GM21390 (cell line): ENCODE results near the gene L3MBTL1.

Experiments used
- ATAC-seq: cut with Tn5 transposase; IDR thresholded peaks from one replicate; pipeline ENCODE4 v1.9.1; 2021; ENCODE audit not compliant: unreplicated experiment

L3MBTL1 gene

GRCh38 chr20:43558412-43559146 is 51.1 kb downstream of the L3MBTL1 start, which contains the start of gene SGK2:
Gene SGK2 (plus strand): TSS chr20:43559027. CDS start chr20:43566496, 7,469 bp downstream.
- ATAC-seq = no peak

DNA sequence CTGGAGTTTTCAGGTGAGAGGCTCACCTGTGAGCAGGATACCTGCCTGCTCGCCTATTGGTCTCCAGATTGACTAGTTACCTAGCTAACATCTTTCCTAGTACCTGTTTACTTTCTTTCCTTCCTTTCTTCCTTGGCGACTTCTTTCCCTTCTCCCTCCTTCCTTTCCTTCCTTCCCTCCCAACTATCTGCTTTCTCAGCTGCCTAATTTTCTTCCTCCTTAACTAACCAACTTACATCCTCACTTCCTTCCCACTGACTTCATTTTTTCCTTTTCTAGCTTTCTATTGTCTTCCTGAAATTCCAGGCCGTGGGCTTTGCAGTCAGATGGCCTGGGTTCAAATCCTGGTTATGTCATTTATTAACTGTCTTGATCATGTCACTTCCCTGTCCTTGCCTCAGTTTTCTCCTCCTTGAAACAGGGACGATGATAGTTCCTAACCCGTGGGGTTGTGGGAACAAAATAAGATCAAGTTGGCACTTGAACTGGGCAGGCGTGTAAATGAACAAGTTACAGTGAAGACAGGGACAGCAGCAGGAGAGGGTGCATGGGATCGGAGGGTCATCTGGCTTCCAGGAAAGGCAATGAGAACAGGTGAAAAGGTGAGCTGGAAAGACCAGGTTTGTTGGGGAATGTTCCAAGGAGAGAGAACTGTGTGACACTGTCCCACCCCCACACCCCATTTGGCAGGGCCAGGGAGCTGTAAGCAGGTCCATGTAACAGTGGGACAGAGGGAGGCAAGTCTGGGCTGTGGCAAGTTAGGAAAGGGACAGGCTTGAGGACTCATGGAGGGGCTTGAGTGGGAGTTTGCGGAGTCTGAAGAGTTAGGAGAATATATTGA is 51.9 kb downstream of the L3MBTL1 start:
- ATAC-seq = no peak

- no peak for ATAC-seq
Measured at GRCh38 chr20:43560974-43561373, 53.5 kb downstream of the L3MBTL1 start.

DNA sequence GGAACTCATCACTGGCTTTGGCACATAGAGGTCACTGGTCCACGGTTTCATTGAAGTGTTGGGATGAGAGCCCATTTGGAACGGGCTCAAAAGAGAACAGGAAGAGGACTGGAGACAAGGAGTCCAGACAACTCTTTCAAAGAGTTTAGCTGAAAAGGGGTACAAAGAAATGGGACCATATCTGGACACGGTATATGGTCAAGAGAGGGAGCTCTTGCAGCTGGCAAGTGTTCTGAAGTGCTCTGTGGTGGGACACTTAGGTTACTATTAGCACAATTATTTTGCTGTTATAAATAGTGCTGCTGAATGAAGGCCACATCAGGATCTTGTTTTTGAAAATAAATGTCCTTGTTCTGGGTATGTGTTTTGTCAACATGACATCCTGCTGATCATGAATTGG is 55.9 kb downstream of the L3MBTL1 start:
- ATAC-seq = no peak

DNA sequence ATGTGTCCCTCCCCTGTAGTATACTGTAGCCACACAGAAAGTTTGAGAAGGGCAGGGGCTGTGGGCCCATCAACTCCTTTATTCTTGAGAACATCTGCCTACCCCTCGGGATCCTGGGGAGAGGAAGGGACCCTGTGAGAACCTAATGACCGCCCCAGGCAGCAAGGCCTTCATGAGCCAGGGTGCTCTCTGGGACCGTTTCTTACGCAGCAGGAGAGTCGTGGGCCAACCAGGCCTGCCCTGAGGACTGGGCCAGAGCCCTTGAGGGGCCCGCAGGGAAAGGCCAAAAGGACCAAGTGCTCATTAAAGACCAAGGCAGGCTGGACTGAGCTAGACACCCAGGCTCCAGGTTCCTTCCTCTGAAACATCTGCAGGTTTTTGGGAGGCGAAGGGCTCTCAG is 56.5 kb downstream of the L3MBTL1 start:
- no peak for ATAC-seq

- no peak for ATAC-seq
Measured at GRCh38 chr20:43564455-43564854, 57.0 kb downstream of the L3MBTL1 start.

DNA sequence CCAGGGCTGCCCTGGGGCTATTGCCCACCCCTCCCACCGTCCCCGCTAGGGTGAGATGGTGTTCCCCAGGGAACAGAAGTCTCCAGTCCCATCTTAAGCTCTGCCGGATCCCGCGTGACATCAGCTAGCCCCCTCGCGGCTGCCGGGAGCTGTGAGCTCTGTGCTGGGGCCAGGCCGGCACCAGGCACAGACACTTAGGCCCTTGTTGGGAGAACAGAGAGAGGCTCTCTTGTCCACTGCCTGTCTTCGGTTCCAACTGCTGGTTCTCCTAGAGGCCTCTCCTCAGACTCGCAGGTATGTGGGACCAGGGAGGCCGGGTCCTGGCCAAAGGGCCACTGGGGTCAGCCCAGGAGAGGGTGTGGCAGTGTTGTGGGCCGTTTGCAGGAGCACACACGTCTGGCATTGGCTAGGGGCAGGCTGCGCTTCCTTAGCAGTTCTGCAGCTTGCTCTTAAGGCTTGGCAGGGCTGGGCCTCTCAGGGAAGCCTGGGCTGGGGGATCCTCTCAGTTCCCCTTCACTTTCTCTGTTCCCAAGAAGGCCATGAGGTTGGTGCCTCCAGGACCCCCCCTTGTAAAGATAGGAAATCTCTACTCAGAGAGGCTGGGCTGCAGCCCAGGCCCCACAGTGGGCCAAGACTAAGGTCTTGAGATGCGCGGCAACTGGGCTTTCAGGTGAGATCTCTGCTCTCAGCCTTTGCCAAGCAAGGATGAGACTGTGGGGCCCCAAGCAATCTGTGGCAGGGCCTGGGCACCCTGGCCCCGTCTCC is 57.7 kb downstream of the L3MBTL1 start:
- ATAC-seq = no peak

GRCh38 chr20:43565758-43566104 is 58.2 kb downstream of the L3MBTL1 start:
- no peak for ATAC-seq

DNA sequence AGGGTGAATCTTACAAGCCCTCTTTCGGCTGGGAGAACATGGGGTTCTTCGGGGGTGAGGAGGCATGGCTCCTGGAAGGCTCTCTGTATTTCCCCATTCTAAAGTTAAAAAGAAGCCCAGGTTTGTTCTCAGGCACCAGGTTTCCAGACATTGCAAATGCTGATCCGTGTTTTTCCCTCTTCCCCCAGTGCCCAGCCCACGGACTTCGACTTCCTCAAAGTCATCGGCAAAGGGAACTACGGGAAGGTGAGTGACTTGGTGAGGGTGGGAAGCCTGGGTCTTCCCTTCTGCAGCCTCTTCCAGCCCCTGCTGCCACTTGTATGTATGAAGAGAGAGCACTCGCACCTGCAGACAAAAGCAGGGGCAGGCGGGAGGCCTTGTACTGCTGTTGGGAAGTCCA is 60.0 kb downstream of the L3MBTL1 start:
- ATAC-seq = no peak

DNA sequence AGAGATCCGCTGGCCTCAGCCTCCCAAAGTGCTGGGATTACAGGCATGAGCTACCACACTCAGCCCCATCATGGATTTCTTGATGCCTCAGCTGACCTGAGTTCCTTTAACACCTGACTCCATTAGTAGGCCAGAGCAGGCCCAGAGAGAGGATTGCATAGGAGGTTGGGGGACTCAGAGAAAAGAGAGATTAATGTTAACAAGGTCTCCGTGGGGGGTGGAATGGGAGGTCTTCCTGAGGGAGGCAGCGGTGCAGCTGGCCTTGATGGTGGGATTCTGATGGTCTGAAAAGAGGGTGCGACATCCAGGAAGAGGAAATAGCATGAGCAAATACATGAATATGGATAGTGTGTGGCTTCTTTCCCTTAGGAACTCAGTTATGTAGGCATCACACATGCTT is 61.2 kb downstream of the L3MBTL1 start:
- no peak for ATAC-seq

DNA sequence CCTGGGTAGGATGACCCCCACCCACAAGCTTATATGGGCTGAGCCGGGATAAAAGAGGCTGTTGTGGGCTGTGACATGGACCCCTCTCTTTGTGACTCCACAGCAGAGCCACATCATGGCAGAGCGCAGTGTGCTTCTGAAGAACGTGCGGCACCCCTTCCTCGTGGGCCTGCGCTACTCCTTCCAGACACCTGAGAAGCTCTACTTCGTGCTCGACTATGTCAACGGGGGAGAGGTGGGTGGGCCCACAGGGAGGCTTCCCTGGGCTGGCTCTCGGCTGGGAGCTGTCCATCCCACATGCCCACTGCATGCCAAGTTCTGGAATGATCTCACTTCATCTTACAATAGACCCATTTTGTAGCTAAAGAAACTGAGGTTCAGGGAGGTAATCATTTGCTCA is 61.8 kb downstream of the L3MBTL1 start:
- ATAC-seq = no peak

- ATAC-seq = no peak
Measured at GRCh38 chr20:43570496-43570895, 63.0 kb downstream of the L3MBTL1 start.

DNA sequence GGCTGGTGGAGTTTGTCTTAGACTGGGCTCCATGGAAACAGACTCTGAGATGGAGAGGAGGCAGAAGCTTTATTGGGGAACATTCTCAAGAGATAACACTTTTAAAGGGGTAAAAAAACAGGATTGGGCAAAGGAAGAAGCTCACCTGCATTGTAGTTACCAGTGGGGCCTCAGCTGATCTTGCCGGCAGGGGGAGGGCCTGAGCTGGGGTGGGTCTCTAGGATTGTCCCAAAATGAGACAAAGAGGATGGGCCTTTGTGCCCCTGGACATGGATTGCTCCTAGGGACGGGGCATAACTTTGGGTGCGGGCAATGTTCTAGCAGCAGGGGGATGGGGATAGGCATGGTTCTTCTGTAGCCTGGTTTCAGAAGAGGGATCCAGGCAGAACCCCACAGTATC is 63.8 kb downstream of the L3MBTL1 start:
- ATAC-seq = no peak

DNA sequence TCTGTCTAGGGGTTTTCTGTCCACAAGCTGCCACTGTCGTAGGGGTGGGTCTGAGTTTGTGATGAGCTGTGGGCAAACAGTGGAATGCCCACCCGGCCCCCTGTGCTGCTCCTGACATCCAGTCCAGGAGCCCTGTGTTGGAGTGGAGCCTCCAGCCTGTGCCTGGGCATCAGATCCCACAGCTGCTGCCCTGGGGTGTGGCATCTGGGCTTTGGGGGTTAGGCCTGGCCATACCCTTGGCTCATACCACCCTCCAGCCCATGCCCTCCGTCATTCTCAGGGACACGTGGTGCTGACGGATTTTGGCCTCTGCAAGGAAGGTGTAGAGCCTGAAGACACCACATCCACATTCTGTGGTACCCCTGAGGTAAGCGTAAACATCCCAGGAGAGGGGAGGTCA is 64.3 kb downstream of the L3MBTL1 start:
- ATAC-seq = no peak

- ATAC-seq = no peak
Measured at GRCh38 chr20:43572891-43573290, 65.4 kb downstream of the L3MBTL1 start.

GRCh38 chr20:43576108-43576507 is 68.6 kb downstream of the L3MBTL1 start:
- no peak for ATAC-seq

GRCh38 chr20:43579861-43580793 is 72.6 kb downstream of the L3MBTL1 start:
- ATAC-seq = no peak

DNA sequence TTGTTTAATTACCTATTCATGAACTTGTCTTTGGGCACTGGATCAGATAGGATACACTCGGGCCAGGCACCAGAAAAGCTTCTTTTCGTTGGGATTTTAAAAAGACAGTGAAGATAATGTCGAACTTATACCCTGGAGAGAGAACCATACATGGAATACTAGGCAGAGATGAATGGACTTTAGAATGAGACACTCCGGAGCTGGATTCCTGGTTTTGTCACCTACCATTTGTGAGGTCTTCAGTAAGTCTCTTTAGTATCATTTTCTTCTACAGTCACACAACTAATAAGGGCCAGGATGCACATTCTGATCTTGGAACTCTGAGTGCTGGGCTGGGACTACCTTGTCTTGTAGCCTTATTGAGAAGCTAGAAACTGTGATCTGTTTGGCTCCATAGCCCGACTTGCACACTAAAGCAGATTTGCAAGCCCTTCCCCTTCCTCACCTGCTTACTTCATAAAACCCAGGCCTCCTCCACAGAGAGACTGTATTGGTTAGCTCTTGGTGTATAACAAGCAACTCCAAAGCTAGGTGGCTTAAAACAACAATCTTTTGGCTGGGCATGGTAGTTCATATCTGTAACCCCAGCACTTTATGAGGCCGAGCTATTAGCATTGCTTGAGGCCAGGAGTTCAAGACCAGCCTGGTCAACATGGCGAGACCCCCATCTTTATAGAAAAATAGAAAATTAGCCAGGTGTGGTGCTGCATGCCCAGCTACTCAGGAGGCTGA is 75.8 kb downstream of the L3MBTL1 start:
- ATAC-seq = no peak

DNA sequence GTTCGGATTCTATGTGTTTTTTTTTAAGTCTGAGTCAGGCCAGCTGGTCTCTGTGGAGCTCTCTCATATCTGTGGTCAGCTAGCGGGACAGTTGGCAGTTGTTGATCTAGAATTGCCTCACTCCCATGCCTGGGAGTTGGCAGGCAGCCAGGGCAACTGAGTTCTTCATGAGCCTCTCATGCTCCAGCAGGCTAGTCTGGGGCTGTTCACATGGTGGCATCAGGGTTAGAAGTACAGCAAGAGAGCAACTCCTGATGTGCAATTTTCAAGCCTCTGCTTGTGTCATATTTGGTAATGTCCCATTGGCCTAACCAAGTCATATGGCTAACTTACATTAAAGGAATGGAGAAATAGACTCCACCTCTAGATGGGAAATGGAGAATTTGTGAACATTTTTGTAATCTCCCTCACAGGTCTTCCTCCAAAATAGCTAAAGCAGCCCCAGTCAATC is 76.5 kb downstream of the L3MBTL1 start:
- ATAC-seq = no peak
